ENCODE data around the gene ABI1.

Gene ABI1

DNA sequence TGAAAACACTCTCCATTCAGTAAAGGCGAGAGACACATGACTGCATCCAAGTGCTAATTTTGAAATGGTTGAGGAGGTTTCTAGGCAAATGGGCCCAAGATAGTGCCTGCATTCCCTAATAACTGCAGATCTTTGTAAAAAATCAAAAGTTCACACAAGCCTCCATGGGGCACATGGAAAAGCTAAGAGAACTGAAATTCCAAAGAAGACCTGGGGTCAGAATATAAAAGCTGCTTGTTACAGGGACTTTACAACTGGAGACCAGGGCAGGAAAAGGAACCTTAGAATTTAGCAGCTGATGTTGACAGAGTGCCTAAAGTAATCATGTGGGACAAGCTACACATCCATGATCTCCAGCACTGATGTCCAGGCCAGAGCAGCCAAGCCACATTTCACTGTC lies 10.0 kb upstream of the ABI1 start:
- H2AFZ ChIP-seq (ENCODE audit: low read depth) = no peak overlapping the region
- no peaks in the 10 kb centered on the region for H3K4me1 ChIP-seq (ENCODE audit: low read depth, poor library complexity, severe bottlenecking)
- H3K27ac ChIP-seq = no peak overlapping the region
- no peaks in the 10 kb centered on the region for H3K27me3 ChIP-seq (ENCODE audit: insufficient read depth, low read depth)
- TF ChIP-seq, protein P1, sequence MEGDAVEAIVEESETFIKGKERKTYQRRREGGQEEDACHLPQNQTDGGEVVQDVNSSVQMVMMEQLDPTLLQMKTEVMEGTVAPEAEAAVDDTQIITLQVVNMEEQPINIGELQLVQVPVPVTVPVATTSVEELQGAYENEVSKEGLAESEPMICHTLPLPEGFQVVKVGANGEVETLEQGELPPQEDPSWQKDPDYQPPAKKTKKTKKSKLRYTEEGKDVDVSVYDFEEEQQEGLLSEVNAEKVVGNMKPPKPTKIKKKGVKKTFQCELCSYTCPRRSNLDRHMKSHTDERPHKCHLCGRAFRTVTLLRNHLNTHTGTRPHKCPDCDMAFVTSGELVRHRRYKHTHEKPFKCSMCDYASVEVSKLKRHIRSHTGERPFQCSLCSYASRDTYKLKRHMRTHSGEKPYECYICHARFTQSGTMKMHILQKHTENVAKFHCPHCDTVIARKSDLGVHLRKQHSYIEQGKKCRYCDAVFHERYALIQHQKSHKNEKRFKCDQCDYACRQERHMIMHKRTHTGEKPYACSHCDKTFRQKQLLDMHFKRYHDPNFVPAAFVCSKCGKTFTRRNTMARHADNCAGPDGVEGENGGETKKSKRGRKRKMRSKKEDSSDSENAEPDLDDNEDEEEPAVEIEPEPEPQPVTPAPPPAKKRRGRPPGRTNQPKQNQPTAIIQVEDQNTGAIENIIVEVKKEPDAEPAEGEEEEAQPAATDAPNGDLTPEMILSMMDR (conservative IDR thresholded peaks at IDR 0.05; ENCODE audit: low read depth, low read length) = no peak
- H3K4me3 ChIP-seq (IDR thresholded peaks at IDR 0.05; ENCODE audit: insufficient read depth, low read depth, low read length) = no peak overlapping the region
- no peak overlapping the region for H3K9ac ChIP-seq
- no peaks in the 10 kb centered on the region for H3K36me3 ChIP-seq (ENCODE audit: insufficient read depth)
- H4K20me1 ChIP-seq (ENCODE audit: insufficient read depth) = no peaks in the 10 kb centered on the region
- no peak overlapping the region for H3K4me2 ChIP-seq
- no peaks in the 10 kb centered on the region for H3K79me2 ChIP-seq (ENCODE audit: insufficient read depth, low read depth)

GRCh38 chr10:26869528-26869927 lies 8.8 kb upstream of the ABI1 start:
- H3K9ac ChIP-seq = no peak overlapping the region
- H3K27ac ChIP-seq = no peak overlapping the region
- no peaks in the 10 kb centered on the region for H3K36me3 ChIP-seq (ENCODE audit: insufficient read depth)

DNA sequence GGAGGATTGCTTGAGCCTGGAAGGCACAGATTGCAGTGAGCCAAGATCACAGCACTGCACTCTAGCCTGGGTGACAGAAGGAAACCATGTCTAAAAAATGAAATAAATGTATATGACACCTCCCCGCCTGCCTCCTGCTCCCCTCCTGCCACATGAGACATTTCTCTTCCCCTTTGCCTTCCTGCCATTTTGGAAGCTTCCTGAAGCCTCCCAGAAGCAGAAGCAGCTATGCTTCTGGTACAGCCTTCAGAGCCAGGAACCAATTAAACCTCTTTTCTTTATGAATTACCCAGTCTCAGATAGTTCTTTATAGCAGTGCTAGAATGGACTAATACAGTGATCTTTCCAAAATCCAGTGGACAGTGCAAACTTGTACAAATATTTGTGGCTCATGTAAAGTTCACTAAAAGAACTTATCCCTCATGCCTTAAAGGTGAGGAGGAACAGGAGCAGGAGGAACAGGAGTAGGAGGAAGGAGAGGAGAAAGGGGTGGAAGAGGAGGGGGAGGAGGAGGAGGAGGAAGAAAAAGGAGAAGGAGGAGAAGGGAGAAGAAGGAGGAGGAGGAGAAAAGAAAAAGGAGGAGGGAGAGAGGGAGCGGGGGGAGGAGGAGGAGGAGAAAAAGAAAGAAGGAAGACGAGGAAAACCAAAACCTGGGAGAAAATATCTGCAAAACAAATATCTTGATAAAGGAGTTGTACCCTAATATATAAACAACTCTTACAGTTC lies 2.8 kb upstream of the ABI1 start:
- no peak overlapping the region for H3K4me2 ChIP-seq
- H3K4me1 ChIP-seq (ENCODE audit: low read depth, poor library complexity, severe bottlenecking) = peaks cover 6% of the 10 kb centered on the region
- H3K27ac ChIP-seq = no peak overlapping the region
- 0 out of 2 replicates have a peak, but pooled peaks cover 1% of the 10 kb centered on the region for H4K20me1 ChIP-seq (ENCODE audit: insufficient read depth)
- H2AFZ ChIP-seq (ENCODE audit: low read depth) = no peak overlapping the region
- H3K79me2 ChIP-seq (ENCODE audit: insufficient read depth, low read depth) = peaks cover 21% of the 10 kb centered on the region
- no peaks in the 10 kb centered on the region for H3K36me3 ChIP-seq (ENCODE audit: insufficient read depth)
- H3K4me3 ChIP-seq (IDR thresholded peaks at IDR 0.05; ENCODE audit: insufficient read depth, low read depth, low read length) = no peak overlapping the region
- TF ChIP-seq, protein P1 (conservative IDR thresholded peaks at IDR 0.05; ENCODE audit: low read depth, low read length) = no peak
- H3K9ac ChIP-seq = no peak overlapping the region
- no peaks in the 10 kb centered on the region for H3K27me3 ChIP-seq (ENCODE audit: insufficient read depth, low read depth)

More at GRCh38 chr10:26869528-26869927, 8.8 kb upstream of the ABI1 start:
- Histone ChIP-seq H3K4me1 (ENCODE audit: low read depth, poor library complexity, severe bottlenecking) (no peaks in the 10 kb centered on the region), H4K20me1 (ENCODE audit: insufficient read depth) (no peaks in the 10 kb centered on the region), H3K79me2 (ENCODE audit: insufficient read depth, low read depth) (no peaks in the 10 kb centered on the region), H3K27me3 (ENCODE audit: insufficient read depth, low read depth) (no peaks in the 10 kb centered on the region), H3K4me3 (IDR thresholded peaks at IDR 0.05; ENCODE audit: insufficient read depth, low read depth, low read length) (no peak overlapping the region), H3K4me2 (no peak overlapping the region), H2AFZ (ENCODE audit: low read depth) (no peak overlapping the region)
- TF ChIP-seq, protein P1 (conservative IDR thresholded peaks at IDR 0.05; ENCODE audit: low read depth, low read length) = no peak

- Histone ChIP-seq H3K27ac (no peak overlapping the region), H3K36me3 (ENCODE audit: insufficient read depth) (no peaks in the 10 kb centered on the region), H3K9ac (no peak overlapping the region), H3K4me1 (ENCODE audit: low read depth, poor library complexity, severe bottlenecking) (peaks cover 27% of the 10 kb centered on the region), H2AFZ (ENCODE audit: low read depth) (peak overlapping the region; percentile 53; the same call in 1 of the 2 replicates), H4K20me1 (ENCODE audit: insufficient read depth) (0 out of 2 replicates have a peak, but pooled peaks cover 8% of the 10 kb centered on the region), H3K4me3 (IDR thresholded peaks at IDR 0.05; ENCODE audit: insufficient read depth, low read depth, low read length) (no peak overlapping the region), H3K4me2 (0 out of 2 replicates have a peak overlapping the region, but pooled peaks have one; percentile 14), H3K79me2 (ENCODE audit: insufficient read depth, low read depth) (peaks cover 42% of the 10 kb centered on the region), H3K27me3 (ENCODE audit: insufficient read depth, low read depth) (no peaks in the 10 kb centered on the region)
- TF ChIP-seq, protein P1 (conservative IDR thresholded peaks at IDR 0.05; ENCODE audit: low read depth, low read length) = peak; percentile 67
Observed at GRCh38 chr10:26861205-26861998, 644 bp upstream of the ABI1 start.

All from KMS-11 (cell line).